Choroid plexus epithelial cell (primary cell): Measurements from ENCODE around the gene ATP2B2.

Experiments
- DNase-seq: peaks from one replicate; pipeline ENCODE4 v3.0.0-alpha.2; 2010; ENCODE audit warnings: low read depth
- H3K4me3 ChIP-seq: 2 replicates; pipeline ENCODE4 v1.5.1; 2011; ENCODE audit warnings: low read depth, mild to moderate bottlenecking, control low read depth, low read length, moderate library complexity
- TF ChIP-seq, protein P1 (sequence below): conservative IDR thresholded peaks from 2 replicates; pipeline ENCODE4 v1.5.1; 2011; ENCODE audit warnings: low read depth, mild to moderate bottlenecking, control low read depth, inconsistent platforms, low read length, moderate library complexity

The ATP2B2 gene

DNA sequence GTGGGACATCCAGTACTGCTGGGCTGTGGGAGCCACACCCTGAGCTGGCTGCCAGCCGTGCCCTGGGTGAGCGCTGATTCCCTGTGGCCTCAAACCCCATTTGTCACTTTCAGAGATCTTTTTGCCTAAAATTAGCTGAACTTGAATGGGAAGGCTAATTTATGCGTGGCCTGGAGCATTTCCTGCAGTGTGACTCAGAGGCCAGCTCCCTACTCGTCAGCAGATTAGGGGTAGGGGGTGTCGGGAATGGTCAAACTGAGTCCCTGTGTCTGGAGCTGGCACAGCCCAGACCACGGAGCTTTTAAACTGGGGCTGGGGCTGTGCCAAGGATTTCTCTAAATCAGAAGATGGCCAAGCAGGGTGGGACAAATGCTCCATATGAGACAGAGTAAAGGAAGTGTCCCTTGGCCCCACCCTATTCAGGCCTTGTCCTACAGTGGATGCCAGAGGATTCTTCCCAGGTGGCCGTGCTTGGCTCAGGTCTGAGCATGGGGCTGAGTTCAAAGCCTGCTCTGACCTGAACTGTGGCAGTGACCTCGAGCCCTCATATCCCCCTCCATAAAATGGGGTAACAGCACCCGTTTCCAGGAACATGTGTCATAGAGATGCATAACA, 59.7 kb downstream of the ATP2B2 start:
- no peak for DNase-seq
- H3K4me3 ChIP-seq: no peak overlapping the region
- TF ChIP-seq, protein P1, sequence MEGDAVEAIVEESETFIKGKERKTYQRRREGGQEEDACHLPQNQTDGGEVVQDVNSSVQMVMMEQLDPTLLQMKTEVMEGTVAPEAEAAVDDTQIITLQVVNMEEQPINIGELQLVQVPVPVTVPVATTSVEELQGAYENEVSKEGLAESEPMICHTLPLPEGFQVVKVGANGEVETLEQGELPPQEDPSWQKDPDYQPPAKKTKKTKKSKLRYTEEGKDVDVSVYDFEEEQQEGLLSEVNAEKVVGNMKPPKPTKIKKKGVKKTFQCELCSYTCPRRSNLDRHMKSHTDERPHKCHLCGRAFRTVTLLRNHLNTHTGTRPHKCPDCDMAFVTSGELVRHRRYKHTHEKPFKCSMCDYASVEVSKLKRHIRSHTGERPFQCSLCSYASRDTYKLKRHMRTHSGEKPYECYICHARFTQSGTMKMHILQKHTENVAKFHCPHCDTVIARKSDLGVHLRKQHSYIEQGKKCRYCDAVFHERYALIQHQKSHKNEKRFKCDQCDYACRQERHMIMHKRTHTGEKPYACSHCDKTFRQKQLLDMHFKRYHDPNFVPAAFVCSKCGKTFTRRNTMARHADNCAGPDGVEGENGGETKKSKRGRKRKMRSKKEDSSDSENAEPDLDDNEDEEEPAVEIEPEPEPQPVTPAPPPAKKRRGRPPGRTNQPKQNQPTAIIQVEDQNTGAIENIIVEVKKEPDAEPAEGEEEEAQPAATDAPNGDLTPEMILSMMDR: no peak

DNA sequence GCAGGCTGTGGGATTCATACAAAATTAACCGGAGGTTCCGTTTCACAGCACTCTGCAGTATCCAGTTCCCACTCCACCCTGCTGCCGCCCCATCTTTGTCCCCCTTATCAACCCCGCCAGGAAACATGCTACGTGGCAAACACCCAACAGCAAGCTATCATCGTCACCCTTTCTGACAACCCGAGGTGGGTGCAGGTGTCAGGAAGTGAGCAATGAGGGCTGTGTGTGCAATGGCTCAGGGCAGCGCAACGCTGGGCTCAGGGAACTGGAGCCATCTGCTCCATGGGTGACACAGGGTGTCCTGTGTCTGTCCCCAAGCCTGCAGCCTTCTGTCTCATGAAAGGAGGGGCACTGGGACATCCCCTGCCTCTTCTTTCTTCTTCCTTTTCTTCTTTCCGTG, 60.9 kb downstream of the ATP2B2 start:
- no peak for DNase-seq
- TF ChIP-seq, protein P1: no peak
- no peak overlapping the region for H3K4me3 ChIP-seq

DNA sequence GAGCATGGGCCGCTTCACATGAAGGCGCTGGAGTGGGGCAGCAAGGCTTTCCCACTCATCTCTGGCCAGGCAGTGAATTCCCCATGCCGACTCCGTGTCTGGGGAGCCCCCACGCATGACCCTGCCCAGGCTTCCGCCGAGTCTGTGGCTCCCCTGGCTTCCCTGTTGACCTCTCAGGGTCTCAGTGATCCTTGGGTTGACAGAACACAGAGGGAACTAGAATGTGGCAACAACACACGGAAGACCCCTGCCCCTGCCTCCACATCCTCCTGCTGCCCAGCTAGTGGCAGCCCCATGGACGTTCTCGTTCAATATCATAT, 61.3 kb downstream of the ATP2B2 start:
- no peak for DNase-seq
- TF ChIP-seq, protein P1: no peak
- no peak overlapping the region for H3K4me3 ChIP-seq

DNA sequence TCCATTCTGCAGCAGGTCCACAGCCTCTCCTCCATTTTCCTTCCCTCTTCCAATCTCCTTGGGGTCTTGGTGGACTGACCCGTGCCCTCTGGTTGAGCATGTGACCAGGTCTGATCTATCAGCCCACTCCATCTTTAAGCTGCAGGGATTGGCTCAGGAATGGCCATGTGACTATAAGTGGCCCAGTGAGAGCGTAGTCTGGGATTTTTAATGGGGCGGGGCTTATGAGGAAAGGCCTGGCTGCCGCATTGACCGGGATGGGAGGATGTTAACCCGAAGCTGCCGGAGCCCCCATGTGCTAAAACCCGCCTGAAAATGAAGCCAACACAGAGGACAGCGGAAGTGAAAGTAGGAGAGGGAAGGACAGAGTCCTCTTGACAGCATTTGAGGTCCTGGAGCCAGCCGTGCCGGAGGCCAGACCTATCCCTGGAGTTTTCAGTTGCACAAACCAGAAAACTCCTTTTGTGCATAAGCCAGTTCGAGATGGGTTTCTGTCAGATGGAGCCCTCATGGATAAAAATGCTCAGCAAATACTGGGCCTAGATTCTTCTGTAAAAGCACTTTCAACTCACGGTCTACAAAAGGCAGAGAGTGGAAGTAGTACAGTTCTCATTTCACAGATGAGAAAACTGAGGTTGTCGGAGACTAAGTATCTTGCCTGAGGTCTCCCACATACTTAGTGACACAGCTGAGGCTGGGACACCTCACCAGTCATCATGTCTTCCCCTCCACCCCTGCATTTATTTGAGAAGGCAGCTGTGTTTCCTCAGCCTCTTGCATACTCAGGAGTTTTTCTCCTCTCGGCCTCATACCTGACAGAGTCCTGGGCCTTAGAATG, 61.9 kb downstream of the ATP2B2 start:
- no peak overlapping the region for H3K4me3 ChIP-seq
- TF ChIP-seq, protein P1: no peak
- no peak for DNase-seq

DNA sequence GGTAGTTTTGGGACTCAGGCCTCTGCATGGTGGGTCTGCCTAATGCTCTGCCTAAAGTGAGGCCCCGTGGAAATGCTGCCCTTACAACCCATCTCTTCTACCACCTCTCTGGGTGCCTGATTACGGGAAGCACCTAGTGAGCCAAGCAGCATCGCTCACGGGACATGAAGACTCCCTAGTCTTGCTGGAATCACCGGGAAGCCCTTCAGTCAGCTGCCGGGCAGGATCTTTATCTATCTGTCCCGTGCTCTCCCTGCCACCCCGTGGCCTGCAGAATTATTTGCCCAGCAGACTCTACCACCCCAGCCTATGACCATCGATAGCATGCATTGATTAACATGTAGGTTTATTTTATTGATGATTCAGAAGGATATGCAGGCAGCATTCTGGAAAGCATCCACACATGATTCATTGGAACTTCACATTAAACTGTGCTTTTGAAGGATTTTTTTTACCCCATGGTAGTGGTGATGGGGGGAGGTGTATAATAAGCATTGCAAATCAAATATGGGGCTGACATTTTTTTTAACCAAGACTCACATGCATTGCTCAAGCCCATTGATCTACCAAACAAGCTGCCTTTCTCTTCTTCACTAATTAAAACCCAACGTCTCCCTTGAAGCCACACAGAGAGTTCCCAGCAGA, 63.1 kb downstream of the ATP2B2 start:
- DNase-seq: no peak
- no peak overlapping the region for H3K4me3 ChIP-seq
- TF ChIP-seq, protein P1: no peak

DNA sequence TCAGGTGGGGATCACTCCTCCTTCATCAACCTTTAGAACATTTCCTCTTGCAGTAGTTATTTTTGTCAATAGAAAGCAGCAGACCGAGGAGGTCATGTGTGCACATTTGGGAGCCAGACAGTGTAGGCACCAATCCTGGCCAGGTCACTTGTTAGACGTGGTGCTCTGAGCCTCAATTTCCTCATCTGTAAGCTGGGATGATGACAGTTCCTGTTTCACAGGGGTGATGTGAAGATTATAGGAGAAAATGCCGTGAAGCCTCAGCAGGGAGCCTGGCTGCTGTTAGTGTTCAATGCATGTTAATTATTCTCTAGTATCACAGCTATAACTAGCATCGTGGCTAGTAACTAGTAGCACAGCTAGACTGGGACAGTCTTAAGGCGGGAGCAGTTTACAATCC, 64.7 kb downstream of the ATP2B2 start:
- DNase-seq: no peak
- TF ChIP-seq, protein P1: no peak
- H3K4me3 ChIP-seq: no peak overlapping the region
